ENCODE results near the gene KLHL7. TPM values are rescaled to one million over a fixed set of nuclear protein-coding genes. Genes with fewer than 3 reads are reported as not detected.

The KLHL7 gene
- polyA plus RNA-seq, 3 donors, result 44.8 to 52.9 (median 51.2) TPM

Other genes starting within 250 kb of the KLHL7 start
- gene HYCC1, start 91.7 kb upstream of the KLHL7 start, polyA plus RNA-seq (ENCODE audit: insufficient read length in 3 of 3), result 10 to 100 TPM; 19.3 to 24.9 (median 20.2) TPM
- gene NUP42, start 76.3 kb downstream of the KLHL7 start, polyA plus RNA-seq (ENCODE audit: insufficient read length in 3 of 3), result 10 to 100 TPM; 55.1 to 83.1 (median 55.7) TPM
- gene GPNMB, start 141.0 kb downstream of the KLHL7 start, polyA plus RNA-seq (ENCODE audit: insufficient read length in 3 of 3), result 10 to 100 TPM; 10.7 to 21.4 (median 19.9) TPM
- 10 to 100 TPM; 51.1 to 55.6 (median 52.9) TPM for gene MALSU1, start 193.6 kb downstream of the KLHL7 start, polyA plus RNA-seq (ENCODE audit: insufficient read length in 3 of 3)